Activated gamma-delta T cell treated with anti-CD3 and anti-CD28 coated beads, Interleukin-2, amount 50 U/mL, for 16 hours (primary cell): Measurements from ENCODE around the gene ARL17A.
"Not testable (repeated sequence)": the region's sequence is repeated elsewhere in the genome, so short reads cannot be mapped to it uniquely, and the experiment has no call there.

Experiments
- DNase-seq: peaks from one replicate; pipeline ENCODE4 v3.0.0-alpha.2; 2020; ENCODE audit warnings: low read depth

The ARL17A gene

DNA sequence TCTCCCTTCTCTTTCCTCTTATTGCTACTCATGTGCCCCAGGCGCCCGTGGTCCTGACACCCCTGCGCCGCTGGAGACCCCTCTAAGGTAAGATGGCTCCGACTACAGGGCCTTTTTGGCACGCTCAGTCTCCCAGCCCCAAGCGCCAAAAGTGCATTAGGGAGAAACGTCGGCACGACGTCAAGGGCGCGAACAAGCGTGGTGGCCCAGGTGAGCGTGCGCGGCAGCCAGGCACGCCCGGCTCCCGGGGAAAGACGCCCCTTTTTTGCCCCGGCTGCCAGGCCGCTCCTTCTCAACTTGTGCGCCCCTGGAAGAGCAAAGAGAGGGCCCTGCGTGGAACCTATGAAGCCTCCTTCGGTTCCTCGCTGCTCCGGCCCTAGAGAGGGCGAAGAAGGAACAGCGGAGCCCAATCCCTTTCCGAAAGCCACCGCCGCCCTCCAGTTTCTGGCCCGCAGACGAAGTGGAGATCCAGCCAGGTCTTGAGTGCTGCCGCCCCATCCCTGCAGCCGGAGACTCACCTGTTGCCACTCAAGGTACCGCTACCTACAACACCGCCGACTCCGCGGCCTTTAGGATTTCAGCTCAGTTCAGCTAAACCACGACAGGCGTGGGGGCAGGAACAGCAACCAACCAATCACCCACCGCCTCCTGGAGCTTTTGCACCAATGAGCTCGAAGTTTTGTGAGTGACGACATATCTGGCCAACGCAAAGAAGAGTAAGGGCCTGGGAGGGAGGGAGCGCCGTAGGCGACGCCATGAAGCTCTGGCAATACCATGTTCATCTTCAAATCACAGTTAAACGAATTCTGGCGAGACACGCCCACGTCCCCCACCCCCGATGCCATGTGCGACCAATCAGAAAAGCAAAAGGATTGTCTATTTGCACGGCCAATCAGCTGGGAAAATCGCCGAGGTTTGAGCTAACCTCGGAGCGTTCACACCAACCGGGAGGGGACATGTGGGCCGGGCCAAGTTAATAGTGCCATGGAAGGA, at the start of gene ARL17A:
Gene ARL17A, minus strand, starts transcription at position 609 of the 993 bp plus-strand sequence. CDS start 3,369 bp downstream, outside the sequence.
- peak; percentile 49 for DNase-seq

DNA sequence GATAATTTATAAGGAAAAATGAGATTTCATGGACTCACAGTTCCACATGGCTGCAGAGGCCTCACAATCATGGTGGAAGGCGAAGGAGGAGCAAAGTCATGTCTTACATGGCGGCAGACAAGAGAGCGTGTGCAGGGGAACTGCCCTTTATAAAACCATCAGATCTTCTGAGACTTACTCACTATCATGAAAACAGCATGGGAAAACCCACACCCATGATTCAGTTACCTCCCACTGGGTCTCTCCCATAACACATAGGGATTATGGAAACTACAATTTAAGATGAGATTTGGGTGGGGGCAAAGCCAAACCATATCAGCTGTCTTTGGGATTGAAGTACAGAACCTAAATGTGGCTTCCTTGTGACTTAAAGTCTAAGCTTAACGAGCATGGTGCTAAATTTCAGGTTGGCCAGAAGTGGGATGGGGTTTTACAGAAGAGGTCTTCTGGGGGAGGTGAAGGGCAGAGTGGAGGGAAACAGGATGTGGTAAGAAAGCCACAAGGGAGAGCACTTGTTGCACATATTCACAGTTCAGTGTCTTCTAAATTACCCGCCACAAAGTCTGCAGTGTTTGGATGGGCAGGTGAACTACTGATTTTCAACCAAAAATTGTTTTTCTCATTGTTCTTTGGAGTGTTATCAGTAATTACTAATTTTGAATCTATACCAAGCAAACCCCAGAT, 49.4 kb upstream of the ARL17A start:
- not testable (repeated sequence) for DNase-seq

DNA sequence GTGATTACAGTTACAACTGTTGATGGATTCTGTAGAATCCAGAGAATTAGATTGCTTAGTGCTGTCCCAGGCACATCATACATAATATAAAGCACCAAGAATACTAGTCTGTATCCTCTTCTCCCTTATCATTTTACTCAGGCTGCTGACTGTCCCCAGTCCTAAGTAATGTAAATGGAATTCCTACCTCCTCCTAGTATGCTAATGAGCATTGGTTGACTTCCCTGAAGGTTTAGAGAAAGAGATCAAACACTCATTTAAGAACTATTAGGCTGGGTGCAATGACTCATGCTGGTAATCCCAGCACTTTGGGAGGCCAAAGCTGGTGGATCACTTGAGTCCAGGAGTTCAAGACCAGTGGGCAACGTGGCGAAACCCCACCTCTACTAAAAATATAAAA, 48.0 kb upstream of the ARL17A start:
- DNase-seq = not testable (repeated sequence)

DNA sequence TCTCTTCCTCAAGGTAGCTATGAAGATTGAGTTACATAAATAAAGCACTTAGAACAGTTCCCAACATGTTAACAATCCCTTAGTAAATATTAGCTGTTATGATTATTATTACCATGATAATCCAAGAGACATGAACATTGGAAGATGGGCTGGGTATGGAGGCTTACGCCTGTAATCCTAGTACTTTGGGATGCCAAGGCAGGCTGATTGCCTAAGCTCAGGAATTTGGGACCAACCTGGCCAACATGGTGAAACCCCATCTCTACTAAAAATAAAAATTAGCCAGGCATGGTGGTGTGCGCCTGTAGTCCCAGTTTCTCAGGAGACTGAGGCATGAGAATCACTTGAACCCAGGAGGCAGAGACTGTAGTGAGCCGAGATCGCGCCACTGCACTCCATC, 45.2 kb upstream of the ARL17A start:
- not testable (repeated sequence) for DNase-seq

DNA sequence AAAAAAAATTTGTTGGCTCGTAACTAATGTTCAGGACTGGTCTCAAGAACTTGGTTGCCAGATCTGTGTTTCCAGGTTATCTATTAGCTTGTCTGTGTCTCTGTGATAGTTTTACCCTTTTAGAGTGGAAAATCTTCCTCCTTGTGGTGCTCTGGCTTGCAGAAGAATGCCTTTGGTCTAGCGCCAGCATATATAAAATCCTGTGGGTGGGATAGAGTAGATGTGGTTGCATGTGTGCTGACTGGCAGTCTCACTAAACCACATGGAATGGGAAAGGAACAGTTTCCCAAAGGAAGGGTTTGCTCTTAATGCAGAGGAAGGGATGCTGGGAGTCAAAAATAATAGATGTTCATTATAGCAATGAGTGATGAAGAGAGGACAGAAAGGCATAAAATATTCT, 44.3 kb upstream of the ARL17A start:
- DNase-seq = not testable (repeated sequence)

DNA sequence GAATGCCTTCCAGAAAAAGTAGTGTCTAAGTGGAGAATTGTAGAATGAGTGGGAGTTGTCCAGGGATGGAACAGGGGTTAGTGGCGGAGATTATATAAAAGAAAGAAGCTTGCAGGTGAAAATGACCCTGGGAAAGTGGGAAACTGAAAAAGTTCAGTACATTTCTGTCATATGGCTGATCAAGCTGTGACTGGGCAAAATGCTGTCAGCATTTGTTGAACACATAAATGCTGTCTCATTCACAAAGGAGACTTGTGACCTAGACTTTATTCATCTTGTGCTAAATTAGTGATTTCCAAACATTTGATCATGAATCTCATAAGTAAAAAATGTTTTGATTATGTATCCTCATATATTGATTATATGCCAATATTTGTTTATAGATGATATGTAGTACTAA, 39.5 kb upstream of the ARL17A start:
- DNase-seq = not testable (repeated sequence)

DNA sequence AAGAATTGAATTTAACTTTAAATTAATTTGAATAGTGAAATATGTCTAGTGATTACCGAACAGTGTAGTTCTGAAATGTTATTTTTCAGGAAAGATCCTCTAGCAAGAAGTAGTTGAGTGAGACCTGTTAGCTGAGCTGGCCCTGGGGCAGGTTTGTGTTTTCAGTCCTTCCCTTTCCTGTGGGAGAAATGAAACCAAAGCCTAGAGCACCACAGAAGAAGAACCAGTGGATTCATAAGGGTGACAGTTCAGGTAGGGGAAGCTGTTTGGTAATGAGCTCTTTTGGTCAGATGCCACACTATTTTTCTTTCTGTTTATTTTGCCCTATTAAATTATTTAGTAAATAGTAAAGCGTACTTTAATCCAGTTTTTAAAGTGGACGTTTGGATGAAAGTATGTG, 37.6 kb upstream of the ARL17A start:
- not testable (repeated sequence) for DNase-seq

DNA sequence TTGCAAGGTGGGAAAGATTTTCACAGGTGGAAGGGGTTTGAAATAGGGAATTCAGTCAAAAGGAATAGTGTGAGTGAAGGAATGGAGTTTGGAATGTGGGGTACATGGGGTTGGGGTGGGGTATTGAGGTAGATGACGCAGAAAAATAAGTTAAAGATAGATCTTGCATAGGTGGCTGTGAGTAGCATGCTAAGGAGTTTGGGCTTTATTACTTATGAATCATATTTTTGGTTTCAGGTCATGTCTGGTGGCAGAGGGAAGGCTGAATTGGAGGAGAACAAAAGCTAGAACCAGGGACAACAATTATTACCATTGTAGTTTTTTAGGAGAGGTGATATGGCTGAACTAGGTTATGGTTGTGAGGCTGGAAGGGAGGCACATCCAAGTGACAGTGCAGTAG, 34.4 kb upstream of the ARL17A start:
- not testable (repeated sequence) for DNase-seq

DNA sequence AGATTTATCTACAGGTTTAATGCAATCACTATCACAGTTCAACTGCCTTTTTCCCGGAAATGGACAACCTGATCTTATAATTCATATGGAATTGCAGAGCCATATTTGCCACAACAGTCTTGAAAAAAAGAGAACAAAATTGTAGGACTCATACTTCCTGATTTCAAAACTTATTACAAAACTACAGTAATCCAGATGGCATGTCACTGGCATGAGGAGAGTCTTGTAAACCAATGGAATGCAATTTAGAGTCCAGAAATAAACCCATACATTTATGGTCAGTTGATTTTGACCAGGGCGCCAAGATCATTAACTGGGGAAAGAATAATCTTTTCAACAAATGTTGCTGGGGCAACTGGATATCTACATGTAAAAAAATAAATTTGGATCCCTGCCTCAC, 31.8 kb upstream of the ARL17A start:
- not testable (repeated sequence) for DNase-seq

DNA sequence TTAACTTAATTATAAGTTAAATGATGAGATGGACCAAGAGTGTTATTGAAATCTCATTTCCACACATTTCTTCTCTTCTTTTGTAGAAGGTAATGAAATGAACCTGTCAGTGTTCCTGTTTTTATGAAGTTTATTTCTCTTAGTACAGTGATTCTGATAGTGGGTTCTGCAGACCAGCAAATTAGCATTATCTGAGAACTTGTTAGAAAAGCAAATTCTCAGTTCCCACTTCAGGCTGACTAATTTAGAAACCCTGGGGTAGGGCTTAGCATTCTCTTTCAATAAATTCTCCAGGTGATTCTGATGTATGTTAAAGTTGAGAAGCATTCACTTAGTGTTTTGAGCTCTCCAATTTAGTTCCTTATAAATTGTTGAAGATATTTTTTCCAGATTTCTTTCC, 23.6 kb upstream of the ARL17A start:
- not testable (repeated sequence) for DNase-seq

DNA sequence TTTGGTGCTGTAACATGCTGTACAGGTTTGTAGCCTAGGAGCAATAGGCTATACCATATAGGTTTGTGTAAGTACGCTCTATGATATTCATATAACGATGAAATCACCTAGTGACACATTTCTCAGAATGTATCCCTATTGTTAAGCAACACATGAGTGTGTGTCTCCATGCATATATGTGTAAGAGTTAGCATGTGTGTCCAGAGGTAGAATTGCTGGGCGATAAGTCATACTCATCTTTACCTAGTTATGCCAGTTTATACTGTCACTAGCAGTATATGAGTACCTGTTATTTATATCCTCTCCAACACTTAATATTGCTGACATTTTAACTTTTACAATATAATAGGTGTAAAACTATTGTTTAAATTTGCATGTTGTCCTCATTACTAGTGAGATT, 21.3 kb upstream of the ARL17A start:
- not testable (repeated sequence) for DNase-seq

DNA sequence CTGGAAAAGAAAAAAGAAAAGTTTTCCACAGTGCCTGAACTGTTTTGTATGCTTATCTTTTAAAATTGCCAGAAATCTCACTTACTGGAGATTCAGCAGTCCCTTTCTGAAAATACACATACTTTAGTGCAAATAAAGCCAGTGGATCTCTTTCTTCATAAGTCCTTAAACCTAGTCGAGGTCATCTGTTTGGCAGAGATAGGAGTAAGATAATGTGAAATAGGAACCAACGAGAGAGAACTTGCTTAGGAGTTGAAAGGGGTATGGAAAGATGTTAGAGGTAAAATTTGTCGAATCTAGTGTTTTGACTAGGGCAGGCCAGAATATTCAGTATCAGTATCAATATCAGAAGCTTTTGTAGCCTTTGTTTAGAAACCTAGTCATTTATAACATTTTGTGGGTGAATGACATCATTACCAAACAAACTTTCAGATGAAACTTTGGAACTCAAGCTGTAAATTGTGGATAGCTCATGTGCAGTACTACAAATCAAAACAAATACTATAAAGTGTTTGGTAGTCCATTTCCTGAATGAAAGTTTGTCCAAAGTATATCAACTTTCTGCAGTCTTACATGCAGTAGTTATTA, 18.9 kb upstream of the ARL17A start:
- DNase-seq = not testable (repeated sequence)

DNA sequence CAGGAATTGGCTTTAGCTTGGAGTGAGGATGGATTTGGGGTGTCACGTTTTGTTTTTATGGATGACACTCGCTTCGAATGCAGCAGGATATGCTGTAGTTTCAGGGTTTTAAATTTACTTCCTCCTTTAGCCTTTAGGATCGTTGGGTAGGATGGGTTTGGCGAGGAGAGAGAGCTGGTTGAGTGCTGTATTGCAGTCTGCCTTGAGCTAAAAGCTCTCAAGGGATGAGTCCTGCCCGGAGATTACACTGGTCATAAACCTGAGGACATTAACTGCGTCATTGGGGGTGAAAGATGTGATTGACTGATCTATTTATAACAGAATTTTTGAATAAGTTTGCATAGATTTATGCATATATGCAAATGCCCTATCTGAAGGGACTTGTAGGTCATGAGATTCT, 11.8 kb upstream of the ARL17A start:
- DNase-seq = not testable (repeated sequence)

DNA sequence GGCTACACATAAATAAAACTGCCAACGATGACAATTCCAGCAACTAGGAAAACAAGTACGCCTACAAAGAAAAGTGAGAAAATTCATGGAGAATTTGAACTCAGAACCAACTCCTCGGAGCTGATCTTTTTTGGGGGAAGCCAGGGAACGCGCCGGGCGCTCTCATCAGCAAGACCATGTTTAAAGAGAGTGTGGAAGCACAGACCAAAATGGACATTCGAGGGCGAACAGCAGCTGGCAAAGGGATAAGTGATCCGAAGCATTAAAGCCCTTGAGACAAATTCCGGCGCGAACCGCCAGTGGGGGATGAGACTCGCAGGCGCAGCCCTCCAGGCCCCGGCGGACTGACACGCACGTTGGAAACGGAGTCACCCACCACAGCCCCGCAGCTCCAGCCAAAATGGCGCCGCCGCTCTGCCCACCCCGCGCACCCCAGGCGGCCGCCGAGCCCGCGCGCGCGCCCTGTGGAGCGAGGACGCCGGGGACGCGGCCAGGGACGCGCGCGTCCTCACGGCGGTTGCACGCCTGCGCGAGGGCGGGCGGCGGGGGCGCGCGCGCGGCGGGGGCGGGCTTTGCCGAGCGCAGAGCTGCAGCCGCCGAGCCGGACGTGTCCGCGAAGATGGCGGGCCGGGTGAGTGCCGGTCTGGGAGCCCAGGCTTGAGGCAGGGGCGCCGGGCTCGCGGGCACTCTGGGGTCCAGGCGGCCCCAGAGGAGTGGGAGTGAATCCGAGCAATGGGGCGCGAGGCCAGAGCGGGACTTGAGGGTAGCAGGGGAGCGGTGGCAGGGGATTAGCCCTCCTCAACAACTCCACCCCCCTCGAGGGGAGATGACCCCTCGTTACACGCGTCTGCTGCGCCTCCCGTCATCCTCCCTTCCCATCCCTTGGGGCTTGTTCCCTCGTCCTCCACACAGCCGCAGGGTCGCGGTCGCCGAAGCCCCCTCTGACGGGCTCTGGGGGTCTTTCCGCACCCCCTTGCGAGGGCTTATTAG, 11.0 kb upstream of the ARL17A start, which contains the start of gene NSF:
Gene NSF, plus strand, starts transcription at position 513 of the 990 bp plus-strand sequence. Its CDS starts 107 bp downstream, at position 620.
- DNase-seq = not testable (repeated sequence)

DNA sequence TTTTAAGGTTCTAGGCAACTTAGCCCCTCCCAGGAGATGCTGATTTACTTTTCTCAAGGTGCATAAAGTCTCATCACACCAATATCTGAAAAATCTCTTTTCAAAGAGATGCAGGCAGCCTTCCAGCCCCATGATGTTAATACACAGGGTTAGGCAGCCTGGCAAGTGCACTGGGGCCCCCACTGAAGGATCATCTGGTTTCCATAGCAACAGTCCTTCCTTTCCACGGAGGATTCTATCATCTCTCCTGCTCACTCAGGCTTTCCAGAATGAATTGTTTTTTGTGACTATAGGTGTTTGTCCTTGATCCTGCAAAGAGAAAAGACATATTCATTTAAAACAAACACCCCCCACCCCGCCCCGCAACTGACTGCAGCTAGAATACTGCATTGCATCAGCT, 6.0 kb upstream of the ARL17A start:
- DNase-seq = not testable (repeated sequence)

DNA sequence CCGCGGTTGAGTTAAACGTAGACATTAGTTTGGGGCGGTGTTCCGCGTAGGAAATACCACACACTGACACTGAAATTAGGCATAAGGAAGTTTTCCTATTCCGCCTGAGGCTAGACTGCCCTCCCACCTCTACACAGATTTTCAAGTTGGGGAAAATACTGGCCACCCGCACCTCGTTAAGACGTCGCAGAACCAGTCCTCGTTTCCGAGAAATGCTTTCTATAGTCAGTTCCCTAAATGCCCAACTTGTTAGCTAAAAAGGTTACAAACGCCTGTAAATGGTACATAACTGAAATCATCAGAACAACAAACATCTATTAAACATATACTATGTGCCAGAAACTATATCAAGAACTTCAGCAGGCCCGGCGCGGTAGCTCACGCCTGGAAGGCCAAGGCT, 591 bp upstream of the ARL17A start:
- not testable (repeated sequence) for DNase-seq

DNA sequence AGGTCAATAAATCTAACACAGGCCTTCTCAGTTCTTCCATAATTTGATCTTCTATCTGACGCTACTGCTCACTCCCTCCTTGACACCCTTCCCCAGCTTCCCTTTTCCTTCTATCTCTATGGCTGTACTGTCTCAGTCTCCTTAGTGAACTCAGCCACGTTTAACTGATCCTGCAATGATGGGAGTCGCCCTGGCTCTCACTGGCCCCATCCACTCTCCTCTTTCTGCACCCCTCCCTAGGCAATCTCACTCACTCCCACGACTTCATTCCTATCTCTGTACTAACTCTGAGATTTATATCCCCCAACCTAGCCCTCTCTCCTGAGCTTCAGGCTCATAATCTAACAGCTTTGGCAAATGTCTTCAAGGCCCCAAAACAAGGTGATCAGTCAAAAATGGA, 7.7 kb downstream of the ARL17A start:
- not testable (repeated sequence) for DNase-seq

DNA sequence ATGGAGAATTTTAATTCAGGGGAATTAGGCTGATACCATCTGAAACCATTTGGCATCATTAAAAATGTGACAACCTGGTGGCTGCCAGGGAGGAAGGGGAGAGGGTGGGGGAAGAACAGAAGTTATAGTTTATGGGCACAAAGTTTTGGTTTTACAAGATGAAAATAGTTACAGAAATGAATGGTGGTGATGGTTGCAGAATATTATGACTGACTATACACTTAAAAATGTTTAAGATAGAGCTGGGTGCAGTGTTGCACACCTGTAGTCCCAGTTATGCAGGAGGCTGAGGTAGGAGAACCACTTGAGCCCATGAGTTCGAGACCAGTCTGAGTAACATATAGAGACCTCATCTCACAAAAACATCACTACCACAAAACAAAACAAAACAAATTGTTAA, 12.5 kb downstream of the ARL17A start:
- DNase-seq = not testable (repeated sequence)

DNA sequence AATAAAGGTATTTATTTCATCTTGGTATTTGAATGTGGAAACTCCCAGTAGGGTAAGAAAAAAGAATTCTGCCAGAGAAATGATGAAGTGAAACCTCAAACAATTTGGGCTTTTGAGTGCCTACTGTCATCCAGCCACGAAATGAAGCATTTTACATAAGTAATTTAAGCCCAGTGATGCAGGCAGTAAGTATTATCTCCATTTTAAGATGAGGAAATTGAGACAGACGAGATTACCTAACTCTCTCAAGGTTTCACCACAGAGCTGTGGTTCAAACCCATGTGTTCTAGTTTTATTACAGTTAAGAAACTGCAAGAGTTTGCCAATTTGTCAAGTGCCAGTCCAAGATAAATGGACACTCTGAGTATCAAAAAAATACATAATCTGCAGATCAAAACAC, 13.2 kb downstream of the ARL17A start:
- not testable (repeated sequence) for DNase-seq

DNA sequence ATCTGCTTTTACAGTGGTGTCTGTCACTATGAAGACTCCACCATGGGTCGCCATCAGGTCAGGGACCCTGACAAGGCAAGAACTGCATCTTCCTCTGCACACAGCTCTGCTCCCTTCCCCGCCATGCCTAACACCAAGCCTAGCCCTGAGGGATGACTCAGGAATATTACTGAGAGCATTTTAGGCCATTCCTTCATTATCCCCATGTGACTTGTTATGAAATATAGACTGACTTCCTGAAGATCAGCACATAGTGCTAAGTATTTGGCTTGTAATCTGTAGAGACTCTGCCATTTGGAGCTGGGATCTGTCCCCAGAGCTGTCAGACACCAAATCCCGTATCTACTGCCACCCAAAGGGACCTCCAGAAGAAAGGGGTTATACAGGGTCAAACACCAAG, 19.4 kb downstream of the ARL17A start:
- DNase-seq = not testable (repeated sequence)

DNA sequence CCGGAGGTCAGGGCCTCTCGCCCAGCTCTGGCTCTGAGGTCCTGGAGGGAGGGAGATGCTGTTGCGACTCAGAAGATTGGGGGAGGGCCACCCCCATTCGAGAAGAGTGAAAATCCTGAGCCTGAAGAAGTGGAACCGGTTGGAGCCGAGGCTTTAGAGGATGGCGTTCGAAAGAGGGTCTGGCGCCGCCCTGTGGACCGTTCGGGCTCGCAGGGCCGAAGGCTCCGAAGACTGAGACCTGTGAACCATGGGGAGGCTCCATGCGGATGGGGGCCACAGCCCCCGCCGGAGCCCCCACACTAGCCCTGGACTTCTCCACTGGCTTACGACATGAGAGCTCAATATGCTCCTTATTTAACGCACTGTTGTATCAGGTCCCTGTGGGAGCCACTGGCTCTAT, 20.3 kb downstream of the ARL17A start:
- not testable (repeated sequence) for DNase-seq
